Stimulated activated CD4-positive, alpha-beta T cell treated with anti-CD3 and anti-CD28 coated beads, Interleukin-15, amount 100 ng/mL, for 1 hour (primary cell): ENCODE measurements around the gene DCC.

Experiments
- DNase-seq, 2 donors: peaks; one replicate each; pipeline ENCODE4 v3.0.0-alpha.2; 2020; ENCODE audit warnings: low read depth in 1 of 2, low spot score in 1 of 2

Gene DCC

DNA sequence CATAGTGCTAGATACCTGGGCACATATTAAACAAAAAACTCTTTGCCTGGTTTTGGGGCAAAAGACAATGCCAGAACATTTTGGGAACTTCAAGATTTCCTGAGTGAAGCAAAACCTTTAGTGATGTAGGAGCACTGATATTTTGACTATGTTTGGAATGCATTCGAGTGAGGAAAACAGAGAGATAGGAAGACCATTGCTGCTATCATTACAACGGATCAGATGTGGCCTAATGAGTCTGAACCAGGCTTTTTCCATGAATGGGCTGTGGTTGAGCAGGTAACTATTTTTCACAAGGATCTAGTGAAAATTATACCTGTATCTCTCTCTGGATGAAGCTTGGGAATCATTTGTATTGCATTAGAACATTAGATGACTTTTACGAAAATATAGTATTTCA, 562.2 kb downstream of the DCC start:
- DNase-seq, result no peak

DNA sequence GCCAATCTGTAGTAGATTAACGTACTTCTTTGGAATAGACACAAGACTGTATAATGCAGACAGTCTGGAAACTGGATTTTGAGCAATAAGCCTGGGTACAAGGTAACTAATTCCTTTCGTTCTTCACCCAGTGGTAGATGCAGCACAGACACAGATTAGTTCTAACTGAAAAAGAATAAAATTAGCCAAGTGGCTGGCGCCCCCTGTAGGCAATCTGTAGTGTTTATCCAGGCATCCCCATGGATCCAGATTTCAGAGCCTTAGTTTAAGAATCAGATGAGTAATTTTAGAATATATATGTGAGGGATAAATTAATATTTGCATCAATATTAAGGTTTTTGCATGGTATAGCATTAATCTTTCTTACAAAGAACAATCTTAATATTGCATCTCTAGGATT, 563.9 kb downstream of the DCC start:
- DNase-seq, result no peak

GRCh38 chr18:52907543-52908308, 567.7 kb downstream of the DCC start:
- DNase-seq, result no peak

GRCh38 chr18:52914148-52914547, 574.2 kb downstream of the DCC start:
- DNase-seq, result no peak

- no peak for DNase-seq
Observed at GRCh38 chr18:52920665-52921064, 580.7 kb downstream of the DCC start.

- DNase-seq, result no peak
Observed at GRCh38 chr18:52933356-52933755, 593.4 kb downstream of the DCC start.

- no peak for DNase-seq
Observed at GRCh38 chr18:52936931-52937330, 596.9 kb downstream of the DCC start.

DNA sequence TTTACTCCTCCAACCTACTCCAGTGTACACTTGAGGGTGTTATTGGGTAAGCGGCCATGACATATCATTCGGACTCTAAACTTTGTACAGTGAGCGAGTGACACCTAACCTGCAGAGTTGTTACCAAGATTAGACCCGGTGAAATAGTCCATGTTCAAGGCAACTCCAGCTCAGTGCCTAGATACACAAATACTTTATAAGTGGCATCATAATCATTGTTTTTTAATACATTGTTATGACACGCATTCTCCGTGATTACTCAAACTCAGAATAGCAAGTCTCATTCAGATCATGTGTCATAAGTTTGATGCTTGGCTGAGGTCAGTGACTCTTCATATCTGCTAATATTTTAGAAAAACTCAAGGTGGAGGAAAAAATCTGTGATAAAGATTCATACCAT, 597.8 kb downstream of the DCC start:
- DNase-seq, result no peak

GRCh38 chr18:52945552-52945951, 605.6 kb downstream of the DCC start:
- DNase-seq, result no peak

GRCh38 chr18:52948868-52949444, 609.0 kb downstream of the DCC start:
- no peak for DNase-seq

DNA sequence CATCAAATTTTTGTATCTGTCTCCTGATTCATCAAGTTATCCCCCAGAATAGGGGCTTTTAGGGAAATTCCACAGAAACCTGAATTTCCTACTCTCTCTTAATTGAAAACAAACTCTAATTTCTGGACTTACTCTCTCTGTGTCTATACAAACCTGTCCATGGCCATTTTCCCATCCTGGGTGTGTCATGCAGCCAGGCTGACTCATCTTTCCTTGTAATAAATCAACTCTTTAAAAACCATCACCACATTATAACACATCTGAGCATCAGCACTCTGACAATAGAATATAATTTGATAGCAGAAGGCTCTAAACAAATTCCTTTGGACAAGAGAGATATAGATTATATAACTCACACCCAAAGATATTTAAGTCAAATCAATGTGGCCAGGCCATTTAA, 610.2 kb downstream of the DCC start:
- DNase-seq, result no peak

DNA sequence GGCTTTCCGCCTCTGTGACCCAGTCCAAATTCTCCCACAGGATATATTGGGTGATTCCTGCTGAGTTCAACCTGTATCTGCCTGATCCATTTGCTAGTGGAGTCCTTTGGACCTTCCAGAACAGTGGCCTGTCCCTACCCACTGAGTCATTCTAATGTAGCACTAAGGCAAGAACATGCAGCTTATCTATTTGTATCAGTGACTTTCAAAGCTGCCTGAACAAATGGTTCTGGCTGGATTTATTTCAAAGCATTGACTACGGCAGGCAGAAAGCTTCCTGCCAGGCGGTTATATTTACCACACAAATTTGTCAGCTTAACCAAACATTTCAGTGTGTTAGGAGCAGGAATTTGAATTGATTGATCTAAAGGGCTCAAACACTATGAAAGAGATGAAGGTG, 613.4 kb downstream of the DCC start:
- DNase-seq, result no peak

- DNase-seq, result no peak
Observed at GRCh38 chr18:52963481-52963880, 623.5 kb downstream of the DCC start.

- DNase-seq, result no peak
Observed at GRCh38 chr18:52970686-52971085, 630.7 kb downstream of the DCC start.

DNA sequence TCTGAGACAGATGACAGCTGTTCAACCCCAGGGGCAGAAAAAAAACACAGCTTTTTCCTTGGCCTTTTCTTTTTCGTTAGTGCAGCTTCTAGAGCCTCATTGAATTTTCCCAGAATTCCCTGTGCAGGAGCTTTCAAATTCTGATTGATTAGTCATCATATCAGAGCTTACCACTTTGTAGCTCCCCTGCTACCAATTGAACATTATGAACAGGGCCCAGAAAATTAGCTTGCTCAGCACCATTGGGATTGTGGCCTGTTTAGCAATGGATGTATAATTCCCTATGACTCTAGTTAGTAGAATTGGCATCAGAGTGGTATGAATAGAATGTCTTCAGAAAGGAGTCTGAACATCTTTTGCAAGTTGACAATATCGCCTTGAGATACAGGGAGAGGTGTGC, 631.1 kb downstream of the DCC start:
- no peak for DNase-seq

DNA sequence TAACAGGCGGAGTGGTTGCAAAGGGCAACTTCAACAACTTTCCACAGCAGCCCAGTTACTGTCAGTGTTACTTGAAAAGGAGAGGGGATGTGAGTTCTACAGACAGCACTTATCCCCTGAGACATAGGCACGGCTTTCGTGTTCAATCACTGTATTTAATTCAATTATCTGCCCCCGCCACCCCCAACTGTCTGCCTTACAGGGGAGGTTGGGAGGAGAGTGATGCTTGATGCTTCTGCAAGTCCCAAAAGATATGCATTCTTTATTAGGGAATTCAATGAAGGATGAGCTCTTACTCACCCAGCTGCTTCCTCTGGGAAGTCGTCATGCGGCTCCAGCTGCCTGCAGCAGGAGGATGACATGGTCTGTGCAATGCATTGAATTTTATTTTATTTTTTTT, 639.9 kb downstream of the DCC start:
- no peak for DNase-seq

DNA sequence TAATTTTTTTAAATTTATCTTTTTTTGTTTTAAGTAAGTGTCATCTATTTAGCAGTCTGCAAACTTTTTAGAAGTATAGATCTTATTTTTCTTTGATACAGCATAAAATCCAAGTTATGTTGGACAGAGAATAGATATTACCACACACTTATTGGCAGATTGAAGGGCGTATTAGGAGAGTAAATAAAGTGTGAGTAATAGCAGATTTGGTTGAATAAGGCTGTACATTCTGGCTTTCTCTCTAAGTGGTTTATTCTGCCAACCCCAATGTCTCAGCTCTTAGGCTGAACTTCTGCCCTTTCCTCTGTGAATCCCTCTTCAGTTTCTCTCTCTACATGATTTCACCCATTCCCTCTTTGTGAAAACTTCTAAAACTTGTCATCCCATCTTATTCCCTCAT, 651.2 kb downstream of the DCC start:
- no peak for DNase-seq

DNA sequence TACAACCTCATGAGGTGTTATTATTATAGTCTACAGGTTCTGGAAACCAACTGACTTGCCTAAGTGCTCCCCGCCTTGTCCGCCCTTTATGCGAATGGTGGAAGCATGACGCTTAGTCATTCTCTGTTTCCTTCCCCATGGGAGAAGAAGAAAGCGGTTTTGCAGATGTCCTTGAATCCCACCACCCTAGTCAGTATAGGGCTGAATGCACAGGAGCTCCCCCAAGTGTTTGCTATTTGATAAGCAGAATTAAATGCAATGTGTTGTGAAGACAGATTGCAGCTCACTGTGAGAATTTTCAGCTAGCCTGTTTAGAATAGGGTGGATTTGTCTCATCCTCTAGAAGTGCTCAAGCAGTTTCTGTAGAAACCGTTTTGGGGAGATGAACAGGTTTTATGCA, 652.0 kb downstream of the DCC start:
- no peak for DNase-seq

- no peak for DNase-seq
Observed at GRCh38 chr18:52995875-52996274, 655.9 kb downstream of the DCC start.

DNA sequence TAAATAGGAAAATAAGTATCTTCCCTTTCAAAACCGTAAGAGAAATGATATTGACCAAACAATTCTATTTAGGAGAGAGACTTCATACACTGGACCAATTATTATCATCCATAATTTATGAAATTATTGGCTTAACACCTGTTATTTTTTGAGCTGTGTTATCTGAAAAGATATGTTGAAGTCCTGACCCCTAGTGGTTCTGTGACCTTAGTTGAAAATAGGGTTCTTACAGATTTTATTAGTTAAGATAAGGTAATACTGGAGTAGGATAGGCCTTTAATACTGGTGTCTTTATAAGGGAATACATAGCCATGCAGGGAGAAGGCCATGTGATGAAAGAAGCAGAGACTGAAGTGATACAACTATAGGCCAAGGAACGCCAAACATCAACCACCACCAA, 659.6 kb downstream of the DCC start:
- no peak for DNase-seq

DNA sequence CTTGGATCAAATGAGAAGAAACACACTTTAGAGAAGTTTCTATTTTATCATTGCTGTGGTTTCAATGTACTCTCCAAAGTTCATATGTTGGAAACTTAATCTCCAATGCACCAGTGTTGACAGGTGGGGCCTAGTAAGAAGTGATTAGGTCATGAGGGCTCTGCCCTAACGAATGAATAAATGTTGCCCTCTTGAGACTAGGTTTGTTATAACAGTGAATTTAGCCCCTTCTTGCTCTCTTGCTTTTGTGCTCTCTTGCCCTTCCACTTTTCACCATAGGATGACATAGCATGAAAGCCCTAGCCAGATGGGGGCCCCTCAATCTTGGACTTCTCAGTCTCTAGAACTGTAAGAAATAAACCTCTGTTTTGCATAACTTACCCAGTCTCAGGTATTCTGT, 664.8 kb downstream of the DCC start:
- DNase-seq, result no peak

DNA sequence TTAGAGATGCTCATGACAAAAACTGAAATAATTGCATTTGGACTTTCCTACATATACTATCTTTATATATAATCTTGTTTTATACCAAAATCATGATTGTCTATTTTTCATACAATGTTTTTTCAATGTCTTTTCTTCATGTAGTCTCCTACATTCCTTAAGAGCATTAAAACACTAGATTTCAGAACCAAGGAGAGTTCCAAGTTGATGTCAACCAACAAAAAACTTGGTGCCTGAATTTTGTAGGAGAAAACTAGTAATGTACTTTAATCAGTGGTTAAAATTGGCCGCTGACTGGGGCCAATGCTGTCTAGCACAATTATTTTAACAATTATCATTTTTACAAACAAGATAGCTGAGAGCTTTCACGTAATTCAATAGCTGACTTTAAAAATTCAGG, 678.8 kb downstream of the DCC start:
- DNase-seq, result no peak

- DNase-seq, result no peak
Observed at GRCh38 chr18:53025247-53025646, 685.2 kb downstream of the DCC start.
